Panc1 (cell line): ENCODE results near the gene HYAL2.

Experiments
- CTCF ChIP-seq: fragments of 450-650 bp; IDR thresholded peaks from 2 replicates; pipeline ENCODE4 v1.5.1; 2017; ENCODE audit warnings: mild to moderate bottlenecking
- POLR2AphosphoS5 ChIP-seq: IDR thresholded peaks from 2 replicates; pipeline ENCODE4 v1.6.1; 2012; ENCODE audit warnings: mild to moderate bottlenecking, low read depth, low read length, moderate library complexity

- no peak for TF ChIP-seq POLR2AphosphoS5
- no peak for TF ChIP-seq CTCF
These were observed 3.6 kb upstream of the HYAL2 start for GRCh38 chr3:50326182-50326541.
